Measurements from ENCODE around the gene DIPK1A.

GRCh38 chr1:92804721-92805201 is 156.5 kb downstream of the DIPK1A start:
- TF ChIP-seq CTCF (IDR thresholded peaks at IDR 0.05) (no peak), POLR2AphosphoS5 (IDR thresholded peaks at IDR 0.05; ENCODE audit: low read depth, low read length) (no peak)

Data from Panc1 (cell line).